ENCODE data around the gene JMJD8.
"Not testable (repeated sequence)": the region's sequence is repeated elsewhere in the genome, so short reads cannot be mapped to it uniquely, and the experiment has no call there.

Gene JMJD8

GRCh38 chr16:693364-693763, 9.2 kb upstream of the JMJD8 start:
- no peak for DNase-seq (ENCODE audit: low read depth in 1 of 2, low spot score in 1 of 2)

DNA sequence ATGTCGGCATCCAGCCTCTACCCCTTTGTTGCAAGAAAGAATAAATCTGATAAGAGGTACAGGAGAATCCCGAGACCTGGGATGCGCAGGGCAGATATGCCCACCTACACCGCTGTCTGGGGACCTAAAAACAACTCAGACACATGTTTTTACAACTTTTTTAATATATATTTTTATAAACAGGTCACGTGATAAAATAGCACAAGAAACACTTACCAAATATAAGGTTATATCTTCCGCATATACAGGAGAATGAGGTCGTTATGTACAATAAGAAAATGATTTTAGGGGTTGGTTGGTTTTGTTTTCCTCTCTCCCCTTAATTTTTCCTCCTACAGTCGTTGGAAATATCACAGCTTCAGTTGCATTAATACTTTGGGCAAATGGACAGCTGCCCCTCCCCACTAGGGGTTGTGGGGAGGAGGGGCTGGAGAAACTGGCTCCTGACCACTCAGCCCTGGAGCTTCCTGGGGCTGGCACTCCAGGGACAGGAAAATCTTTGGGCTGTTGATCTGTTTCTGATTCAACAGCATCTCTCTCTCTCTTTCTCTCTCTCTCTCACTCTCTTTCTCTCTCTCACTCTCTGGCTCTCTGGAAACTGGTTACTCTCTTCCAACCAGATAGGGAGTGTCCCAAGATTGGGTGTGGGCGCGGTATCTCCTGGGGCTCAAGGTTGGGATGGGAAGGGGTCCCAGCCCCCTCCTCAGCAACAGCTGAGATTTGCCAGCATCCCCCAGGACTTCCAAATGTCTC, 8.4 kb upstream of the JMJD8 start:
- DNase-seq (ENCODE audit: low read depth in 1 of 2, low spot score in 1 of 2) = no peak

DNA sequence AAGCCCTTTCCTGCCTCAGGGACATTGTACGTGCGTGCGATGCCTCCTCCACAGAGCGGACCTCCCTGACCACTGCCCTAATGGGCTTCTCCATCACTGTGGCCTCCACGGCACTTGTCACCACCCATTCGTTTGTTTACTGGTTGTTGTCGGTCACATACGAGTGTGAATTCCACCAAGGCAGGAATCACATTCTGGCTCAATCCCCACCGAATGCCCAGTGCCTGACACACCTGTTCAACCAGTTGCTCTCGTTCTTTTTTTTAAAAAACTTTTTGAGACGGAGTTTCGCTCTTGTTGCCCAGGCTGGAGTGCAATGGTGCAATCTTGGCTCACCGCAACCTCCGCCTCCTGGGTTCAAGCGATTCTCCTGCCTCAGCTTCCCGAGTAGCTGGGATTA, 7.1 kb upstream of the JMJD8 start:
- not testable (repeated sequence) for DNase-seq (ENCODE audit: low read depth in 1 of 2, low spot score in 1 of 2)

GRCh38 chr16:689175-689897, 5.2 kb upstream of the JMJD8 start:
- no peak for DNase-seq (ENCODE audit: low read depth in 1 of 2, low spot score in 1 of 2)

DNA sequence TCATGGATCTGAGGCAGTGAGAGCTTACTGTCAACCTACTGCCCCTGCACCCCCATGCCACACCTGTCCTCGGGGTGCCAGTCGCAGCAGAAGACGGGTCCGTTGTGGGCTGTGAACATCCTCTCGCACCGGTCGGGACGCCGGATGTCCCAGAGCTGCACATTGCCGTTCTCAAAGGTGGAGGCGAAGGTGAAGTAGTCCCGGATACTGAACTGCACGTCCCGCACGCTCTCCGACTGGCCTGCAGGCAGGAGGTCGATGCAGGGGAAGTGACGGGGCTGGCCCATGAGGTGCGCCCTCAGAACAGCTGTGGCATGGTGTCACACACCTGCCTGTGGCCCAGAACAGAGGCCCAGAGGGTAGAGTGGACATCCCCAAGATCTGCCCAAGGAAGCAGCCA, 3.4 kb upstream of the JMJD8 start:
- DNase-seq (ENCODE audit: low read depth in 1 of 2, low spot score in 1 of 2) = no peak

DNA sequence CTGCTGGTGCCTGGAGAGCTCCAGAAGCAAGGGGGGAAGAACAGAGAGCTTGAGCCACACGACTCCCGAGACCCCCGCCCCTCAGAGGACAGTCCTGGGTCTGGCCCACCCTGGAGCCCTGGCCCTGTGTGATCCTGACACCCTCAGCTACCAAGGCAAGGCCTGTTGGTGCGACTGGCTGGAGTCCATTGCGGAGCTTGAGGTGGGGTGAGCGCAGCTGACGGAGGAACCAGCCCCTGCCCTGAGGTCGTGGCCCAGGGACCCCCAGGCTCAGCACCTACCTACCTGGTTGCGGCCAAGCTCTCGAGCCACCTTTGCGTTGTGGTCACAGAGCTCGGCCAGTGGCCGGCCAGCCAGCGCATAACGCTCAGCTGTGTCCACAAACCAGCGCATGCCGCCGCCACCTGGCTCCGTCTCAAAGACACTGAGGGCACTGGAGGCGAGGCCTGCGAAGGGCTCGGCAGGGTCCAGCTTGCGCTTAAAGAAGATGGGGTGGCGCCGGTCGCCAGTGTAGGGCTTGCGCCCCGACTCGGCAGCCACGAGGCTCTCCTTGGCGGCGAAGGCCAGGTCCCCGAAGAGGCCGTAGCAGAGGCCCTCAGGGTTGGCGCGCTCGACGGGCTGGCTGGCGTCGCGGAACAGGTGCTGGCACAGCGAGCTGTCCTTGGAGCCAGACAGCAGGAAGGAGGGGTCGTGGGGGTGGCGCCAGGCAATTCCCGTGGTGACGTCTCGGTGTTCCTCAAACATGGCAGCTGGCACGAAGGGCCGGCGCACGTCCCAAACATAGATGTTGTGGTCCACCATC, 2.5 kb upstream of the JMJD8 start:
- DNase-seq (ENCODE audit: low read depth in 1 of 2, low spot score in 1 of 2) = no peak

DNA sequence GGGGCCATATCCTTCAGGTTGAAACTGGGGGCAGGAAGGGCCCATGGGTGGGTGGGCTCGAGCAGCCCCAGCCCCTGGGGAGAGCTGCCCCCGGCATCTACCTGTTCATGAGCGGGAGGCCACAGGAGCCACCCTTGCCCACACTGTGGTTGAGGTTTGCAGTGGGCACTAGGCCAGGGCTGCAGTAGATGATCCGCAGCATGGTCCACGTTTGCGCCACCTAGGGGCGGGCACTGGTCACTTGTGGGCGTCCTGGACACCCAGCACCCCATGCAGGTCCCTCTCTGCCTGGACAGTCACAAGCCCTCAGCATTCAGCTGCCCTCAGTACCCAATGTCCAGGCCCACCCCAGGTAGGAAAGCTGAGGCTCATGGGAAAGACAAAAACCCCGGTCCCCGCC, 1.8 kb upstream of the JMJD8 start:
- DNase-seq (ENCODE audit: low read depth in 1 of 2, low spot score in 1 of 2) = no peak

DNA sequence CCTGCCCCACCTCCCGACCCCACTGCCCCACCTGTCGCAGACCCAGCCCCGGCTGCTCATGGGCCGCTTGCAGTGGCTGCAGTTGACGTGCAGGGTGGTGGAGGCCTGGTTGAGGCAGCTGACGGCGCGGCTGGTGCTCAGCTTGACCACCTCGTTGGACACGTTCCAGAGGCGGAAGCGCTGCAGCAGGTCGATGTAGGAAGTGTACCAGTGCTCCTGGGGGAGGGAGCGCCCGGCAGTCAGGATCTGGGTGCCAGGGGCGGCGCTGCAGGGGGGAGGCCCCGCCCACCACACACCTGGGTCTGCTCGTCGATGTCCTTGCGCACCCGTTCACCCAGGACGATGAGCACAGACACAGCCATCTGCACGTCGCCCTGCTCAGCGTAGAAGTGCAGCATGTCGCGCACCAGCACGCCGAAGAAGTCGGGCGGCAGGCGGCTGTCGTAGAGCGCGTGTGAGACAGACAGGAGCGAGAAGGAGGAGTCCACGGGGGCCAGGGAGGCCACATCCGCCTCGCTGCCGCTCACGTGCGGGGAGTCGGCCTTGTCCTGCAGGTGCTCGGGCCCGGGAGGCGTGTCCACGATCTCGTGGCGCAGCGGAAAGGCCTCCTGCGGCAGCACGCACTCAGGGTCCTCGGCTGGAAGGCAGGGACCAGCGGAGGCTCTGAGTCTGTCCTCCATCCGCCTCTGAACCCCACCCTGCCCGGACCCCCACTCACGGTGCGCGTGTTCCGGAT, 995 bp upstream of the JMJD8 start:
- DNase-seq (ENCODE audit: low read depth in 1 of 2, low spot score in 1 of 2) = no peak

GRCh38 chr16:683396-684070, 601 bp downstream of the JMJD8 start:
- DNase-seq (ENCODE audit: low read depth in 1 of 2, low spot score in 1 of 2) = no peak

DNA sequence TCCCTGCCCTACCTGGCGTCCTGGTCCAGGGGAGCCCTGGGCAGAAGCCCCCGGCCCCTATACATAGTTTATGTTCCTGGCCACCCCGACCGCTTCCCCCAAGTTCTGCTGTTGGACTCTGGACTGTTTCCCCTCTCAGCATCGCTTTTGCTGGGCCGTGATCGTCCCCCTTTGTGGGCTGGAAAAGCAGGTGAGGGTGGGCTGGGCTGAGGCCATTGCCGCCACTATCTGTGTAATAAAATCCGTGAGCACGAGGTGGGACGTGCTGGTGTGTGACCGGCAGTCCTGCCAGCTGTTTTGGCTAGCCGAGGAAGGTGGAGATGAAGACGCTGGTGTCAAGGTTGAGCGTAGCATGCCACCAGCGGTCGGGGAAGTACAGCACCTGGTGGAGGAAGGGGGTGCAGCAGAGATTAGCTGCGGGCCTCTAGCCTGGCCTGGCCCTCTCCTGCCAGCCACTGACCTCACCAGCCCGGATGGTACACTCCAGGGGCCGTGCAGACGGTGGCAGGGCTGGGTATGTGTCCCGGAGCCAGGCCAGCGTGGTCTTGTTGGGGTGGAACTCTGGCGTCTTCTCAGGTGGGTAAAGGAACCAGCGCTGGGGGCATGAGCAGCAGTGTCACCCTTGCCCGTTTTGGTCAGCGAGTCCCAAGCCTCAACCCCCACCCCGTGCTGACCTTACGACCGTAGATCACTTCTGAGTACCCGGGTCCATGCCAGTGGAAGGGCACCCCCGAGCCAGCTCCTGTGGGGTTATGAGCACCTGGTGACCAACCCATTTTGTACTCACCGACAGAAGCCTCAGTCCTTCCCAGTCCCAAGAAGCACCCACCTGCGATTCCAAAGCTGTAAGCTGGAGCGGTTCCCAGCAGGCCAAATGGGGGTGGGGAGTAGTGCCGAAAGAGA, 1.4 kb downstream of the JMJD8 start:
- DNase-seq (ENCODE audit: low read depth in 1 of 2, low spot score in 1 of 2) = no peak

- DNase-seq (ENCODE audit: low read depth in 1 of 2, low spot score in 1 of 2) = no peak
Observed at GRCh38 chr16:681746-682427, 2.2 kb downstream of the JMJD8 start.

GRCh38 chr16:680967-681745, 3.0 kb downstream of the JMJD8 start:
- DNase-seq (ENCODE audit: low read depth in 1 of 2, low spot score in 1 of 2) = no peak

DNA sequence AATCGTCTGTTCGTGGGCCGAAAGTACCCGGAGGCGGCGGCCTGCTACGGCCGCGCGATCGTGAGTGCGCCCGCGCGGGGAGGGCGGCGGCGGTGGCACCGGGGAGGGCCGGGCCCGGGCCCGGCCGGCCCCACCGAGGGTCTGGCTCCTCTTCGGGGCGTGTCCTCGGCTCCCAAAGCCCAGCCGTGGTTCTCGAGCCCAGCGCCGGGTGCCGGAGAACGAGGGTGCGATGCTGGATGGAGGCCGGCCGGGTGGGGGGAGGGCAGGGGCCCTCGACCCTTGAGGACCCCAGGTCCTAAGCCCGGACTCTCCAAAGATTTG, 3.5 kb downstream of the JMJD8 start:
- no peak for DNase-seq (ENCODE audit: low read depth in 1 of 2, low spot score in 1 of 2)

DNA sequence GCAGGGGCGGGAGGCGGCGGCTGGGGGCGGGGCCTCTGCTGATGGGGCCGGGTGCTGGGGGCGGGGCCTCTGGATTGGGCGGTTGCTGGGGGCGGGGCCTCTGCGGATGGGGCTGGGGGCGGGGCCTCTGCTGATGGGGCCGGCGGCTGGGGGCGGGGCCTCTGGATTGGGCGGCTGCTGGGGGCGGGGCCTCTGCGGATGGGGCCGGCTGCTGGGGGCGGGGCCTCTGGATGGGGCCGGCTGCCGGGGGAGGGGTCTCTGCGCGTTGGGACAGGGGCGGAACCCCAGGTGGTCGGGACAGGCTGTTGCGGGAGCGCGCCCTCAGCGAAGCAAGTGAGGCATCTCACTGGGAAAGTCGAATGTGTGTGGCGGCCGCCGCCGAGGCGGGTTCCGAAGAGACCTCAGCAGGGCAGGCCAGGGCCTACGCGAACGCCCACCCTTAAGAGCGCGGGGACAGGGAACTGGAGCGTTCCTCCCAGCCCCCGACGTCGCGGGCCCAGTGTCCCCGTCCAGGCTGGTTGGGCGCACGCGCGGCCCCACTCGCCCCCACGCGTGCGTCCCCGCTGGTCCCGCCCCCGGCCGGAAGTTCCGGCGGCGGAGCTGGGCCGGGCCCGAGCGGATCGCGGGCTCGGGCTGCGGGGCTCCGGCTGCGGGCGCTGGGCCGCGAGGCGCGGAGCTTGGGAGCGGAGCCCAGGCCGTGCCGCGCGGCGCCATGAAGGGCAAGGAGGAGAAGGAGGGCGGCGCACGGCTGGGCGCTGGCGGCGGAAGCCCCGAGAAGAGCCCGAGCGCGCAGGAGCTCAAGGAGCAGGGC, 4.1 kb downstream of the JMJD8 start, which contains the start of gene STUB1:
Gene STUB1 (plus strand): TSS at position 597 of the 811 bp plus-strand sequence. CDS start 116 bp downstream, at position 713.
- peak; percentile 79 to 85 for DNase-seq (ENCODE audit: low read depth in 1 of 2, low spot score in 1 of 2)

DNA sequence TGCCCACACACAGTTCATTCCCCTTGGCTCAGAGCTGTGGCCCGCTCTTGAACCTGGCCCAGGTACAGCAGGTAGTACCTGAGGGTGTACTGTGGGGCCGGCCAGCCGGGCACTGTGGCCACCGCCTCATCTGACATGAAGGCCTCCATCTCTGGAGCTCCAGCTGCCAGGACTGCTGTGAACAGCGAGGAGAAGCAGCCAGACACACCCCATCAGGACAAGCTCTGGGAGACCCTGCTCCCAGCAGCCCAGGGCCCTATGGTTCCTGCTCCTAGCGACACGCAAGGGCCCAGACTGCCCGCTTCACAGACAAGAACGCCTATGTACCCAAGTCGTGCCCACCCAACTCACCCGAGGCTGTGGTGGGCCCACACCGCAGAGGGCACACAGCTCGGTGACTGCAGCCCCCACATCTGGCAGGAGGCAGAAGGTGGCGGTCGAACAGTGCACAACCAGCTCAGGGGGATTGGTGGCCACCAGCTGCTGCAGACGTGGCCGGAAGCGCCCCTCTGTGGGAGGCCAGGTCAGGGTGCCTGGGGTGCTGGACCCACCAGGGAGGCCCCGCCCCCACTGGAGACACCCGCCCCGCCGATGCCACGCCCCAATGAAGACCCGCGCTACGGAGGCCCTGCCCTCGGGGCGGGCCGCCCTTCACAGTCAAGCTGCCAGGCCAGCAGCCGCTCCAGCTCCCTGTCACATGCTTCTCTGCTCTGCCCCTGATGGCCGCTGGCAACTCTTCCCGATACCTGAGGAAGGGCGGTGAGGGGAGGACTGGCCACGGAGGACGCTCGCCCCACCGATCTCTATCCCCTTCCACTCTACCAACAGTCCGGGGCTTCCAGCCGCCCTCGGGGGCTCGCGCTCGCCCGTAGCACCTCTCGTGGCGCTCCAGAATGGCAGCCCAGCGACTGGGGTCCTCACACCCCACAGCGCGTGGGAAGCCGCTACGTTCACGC, 5.0 kb downstream of the JMJD8 start:
- peak in 1 of 2 donors; percentile 32 for DNase-seq (ENCODE audit: low read depth in 1 of 2, low spot score in 1 of 2)

DNA sequence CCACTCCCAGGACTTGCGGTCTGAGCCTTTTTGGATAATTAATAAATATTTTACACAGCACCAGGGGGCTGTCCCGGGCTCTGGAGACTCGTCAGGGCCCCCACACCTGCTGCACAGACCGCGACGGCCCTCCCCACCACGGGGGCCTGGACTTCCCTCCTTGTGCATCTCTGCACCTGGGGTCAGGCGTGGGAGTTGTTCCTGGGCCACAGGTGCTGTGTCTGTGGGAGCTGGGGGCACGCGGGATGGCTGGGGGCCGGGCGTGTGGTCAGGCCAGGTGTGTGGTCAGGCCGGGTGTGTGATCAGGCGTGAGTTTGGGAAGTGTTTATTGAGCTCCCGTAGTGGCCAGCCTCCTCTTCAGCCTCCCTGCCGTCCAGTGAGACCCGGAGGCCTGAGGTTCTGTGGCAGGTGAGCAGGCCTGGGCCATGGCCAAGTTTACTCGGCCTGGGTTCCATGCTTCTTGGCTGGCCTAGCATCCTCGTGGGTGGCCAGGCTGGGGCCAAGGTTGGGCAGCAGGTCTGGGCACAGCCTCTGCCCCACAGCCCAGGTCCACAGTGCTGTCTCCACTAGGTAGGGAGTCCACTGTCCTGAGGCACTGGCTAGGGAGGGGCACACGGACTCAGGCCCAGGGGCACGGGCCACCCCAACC, 5.8 kb downstream of the JMJD8 start:
- DNase-seq (ENCODE audit: low read depth in 1 of 2, low spot score in 1 of 2) = no peak
